Type B pancreatic cell (in vitro differentiated cells): ENCODE measurements around the gene RNF152. TPM values are rescaled to one million over a fixed set of nuclear protein-coding genes. Genes with fewer than 3 reads are reported as not detected.

Experiments used
- DNase-seq: peaks from one replicate; pipeline ENCODE4 v3.0.0; 2021; ENCODE audit warnings: mixed read lengths; ENCODE audit not compliant: unreplicated experiment; ENCODE audit errors: extremely low spot score
- H3K27ac Mint-ChIP-seq: 2 replicates; pipeline ENCODE4 v1.8.0; 2021; ENCODE audit warnings: mild to moderate bottlenecking, mixed read lengths
- H3K27me3 Mint-ChIP-seq: 2 replicates; pipeline ENCODE4 v1.8.0; 2021; ENCODE audit warnings: mixed read lengths
- H3K36me3 Mint-ChIP-seq: 2 replicates; pipeline ENCODE4 v1.8.0; 2021; ENCODE audit warnings: mixed read lengths
- H3K4me1 Mint-ChIP-seq: one replicate; pipeline ENCODE4 v1.8.0; 2021; ENCODE audit warnings: mixed read lengths; ENCODE audit not compliant: unreplicated experiment
- H3K4me3 Mint-ChIP-seq: 2 replicates; pipeline ENCODE4 v1.8.0; 2021; ENCODE audit warnings: mild to moderate bottlenecking, mixed read lengths
- H3K9me3 Mint-ChIP-seq: 2 replicates; pipeline ENCODE4 v1.8.0; 2021; ENCODE audit warnings: mixed read lengths
- CTCF ChIP-seq: fragments of 200-600 bp; sonication (generic); conservative IDR thresholded peaks from 2 replicates; pipeline ENCODE4 v1.5.0; 2021; ENCODE audit warnings: antibody characterized with exemption, mild to moderate bottlenecking
- total RNA-seq: library from RNA; stranded (reverse); gene quantifications from 2 replicates; pipeline ENCODE4 v1.2.1, GENCODE V29; 2021; ENCODE audit warnings: low replicate concordance

RNF152 gene
- total RNA-seq, 1 donor from 2014 or later: 23.6 TPM

GRCh38 chr18:61770279-61770678 is 122.5 kb downstream of the RNF152 start:
- no peak for DNase-seq
- Mint-ChIP-seq H3K4me1 (peaks cover 2% of the 10 kb centered on the region), H3K4me3 (no peak overlapping the region), H3K36me3 (no peaks in the 10 kb centered on the region), H3K9me3 (no peaks in the 10 kb centered on the region), H3K27me3 (no peaks in the 10 kb centered on the region), H3K27ac (no peak overlapping the region)
- no peak for TF ChIP-seq CTCF

GRCh38 chr18:61766266-61766884 is 126.4 kb downstream of the RNF152 start:
- H3K9me3 Mint-ChIP-seq: no peaks in the 10 kb centered on the region
- DNase-seq: no peak
- no peak for TF ChIP-seq CTCF
- no peaks in the 10 kb centered on the region for H3K36me3 Mint-ChIP-seq
- no peak overlapping the region for H3K27ac Mint-ChIP-seq
- H3K27me3 Mint-ChIP-seq: no peaks in the 10 kb centered on the region
- no peak overlapping the region for H3K4me3 Mint-ChIP-seq
- peaks cover 12% of the 10 kb centered on the region for H3K4me1 Mint-ChIP-seq

GRCh38 chr18:61765097-61765496 is 127.7 kb downstream of the RNF152 start:
- Mint-ChIP-seq H3K27me3 (no peaks in the 10 kb centered on the region), H3K9me3 (no peaks in the 10 kb centered on the region), H3K4me1 (peaks cover 13% of the 10 kb centered on the region), H3K4me3 (no peak overlapping the region), H3K36me3 (no peaks in the 10 kb centered on the region), H3K27ac (peak overlapping the region; percentile 36)
- TF ChIP-seq CTCF: no peak
- no peak for DNase-seq

GRCh38 chr18:61764381-61764780 is 128.4 kb downstream of the RNF152 start:
- Mint-ChIP-seq H3K4me3 (no peak overlapping the region), H3K9me3 (no peaks in the 10 kb centered on the region), H3K36me3 (no peaks in the 10 kb centered on the region), H3K27me3 (no peaks in the 10 kb centered on the region), H3K27ac (peak overlapping the region; percentile 36), H3K4me1 (peaks cover 13% of the 10 kb centered on the region)
- DNase-seq: no peak
- TF ChIP-seq CTCF: no peak

GRCh38 chr18:61761875-61762274 is 130.9 kb downstream of the RNF152 start:
- TF ChIP-seq CTCF: no peak
- no peaks in the 10 kb centered on the region for H3K36me3 Mint-ChIP-seq
- H3K27me3 Mint-ChIP-seq: no peaks in the 10 kb centered on the region
- peaks cover 13% of the 10 kb centered on the region for H3K4me1 Mint-ChIP-seq
- no peak overlapping the region for H3K4me3 Mint-ChIP-seq
- DNase-seq: no peak
- no peak overlapping the region for H3K27ac Mint-ChIP-seq
- H3K9me3 Mint-ChIP-seq: no peaks in the 10 kb centered on the region
